ENCODE results near the gene LAMA2. TPM values are rescaled to one million over a fixed set of nuclear protein-coding genes. Genes with fewer than 3 reads are reported as not detected.

Gene LAMA2
- total RNA-seq, 2 experiments from 2014 or later: 2.0 to 3.0 TPM

GRCh38 chr6:129369737-129370136 is 486.8 kb downstream of the LAMA2 start:
- no peak overlapping the region for H3K4me3 Mint-ChIP-seq
- DNase-seq: no peak

DNA sequence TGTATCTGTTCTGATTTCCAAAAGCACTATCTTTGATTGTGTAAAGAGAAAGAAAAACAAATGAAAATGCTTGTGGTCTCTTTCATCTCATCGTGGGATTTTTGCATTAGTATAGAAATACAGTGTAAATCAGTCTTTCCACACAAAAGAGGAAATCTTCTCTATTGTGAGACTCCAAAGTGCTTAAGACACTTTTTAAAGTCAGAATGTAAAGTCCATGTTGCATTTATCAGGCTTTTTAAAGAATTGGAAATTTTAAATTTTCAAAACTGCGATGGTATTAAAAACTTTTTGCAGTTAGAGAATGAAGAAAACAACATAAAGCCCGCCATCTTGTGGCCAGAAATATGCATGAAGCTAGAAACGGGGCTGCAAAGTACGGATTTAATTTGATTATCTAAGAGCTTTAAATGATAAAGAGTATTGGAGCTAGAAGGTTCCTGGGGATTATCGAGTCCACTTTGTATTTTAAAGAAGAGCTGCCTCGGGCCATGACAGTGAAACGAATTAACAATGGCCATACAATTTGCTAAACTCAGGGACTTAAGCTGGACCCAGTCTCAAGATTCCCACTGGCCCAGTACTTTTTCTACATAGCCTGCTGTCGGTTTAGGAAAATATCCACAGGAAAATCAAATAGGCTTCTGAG is 487.5 kb downstream of the LAMA2 start:
- H3K4me1 Mint-ChIP-seq: peaks cover 21% of the 10 kb centered on the region
- no peaks in the 10 kb centered on the region for H3K36me3 Mint-ChIP-seq
- H3K9me3 Mint-ChIP-seq: no peaks in the 10 kb centered on the region
- peak; percentile 15 for DNase-seq
- peak overlapping the region; percentile 5 for H3K4me3 Mint-ChIP-seq
- H3K27me3 Mint-ChIP-seq: no peaks in the 10 kb centered on the region
- no peak overlapping the region for H3K27ac Mint-ChIP-seq

More at GRCh38 chr6:129369737-129370136, 486.8 kb downstream of the LAMA2 start:
- H3K4me1 Mint-ChIP-seq: peaks cover 22% of the 10 kb centered on the region
- no peaks in the 10 kb centered on the region for H3K9me3 Mint-ChIP-seq
- no peak overlapping the region for H3K27ac Mint-ChIP-seq
- no peaks in the 10 kb centered on the region for H3K27me3 Mint-ChIP-seq
- no peaks in the 10 kb centered on the region for H3K36me3 Mint-ChIP-seq

- peaks cover 28% of the 10 kb centered on the region for H3K27me3 Mint-ChIP-seq
- no peaks in the 10 kb centered on the region for H3K36me3 Mint-ChIP-seq
- no peak for DNase-seq
- no peaks in the 10 kb centered on the region for H3K4me1 Mint-ChIP-seq
- peaks cover 5% of the 10 kb centered on the region for H3K9me3 Mint-ChIP-seq
- no peak overlapping the region for H3K4me3 Mint-ChIP-seq
- no peak overlapping the region for H3K27ac Mint-ChIP-seq
Measured at GRCh38 chr6:129381885-129382284, 498.9 kb downstream of the LAMA2 start.

DNA sequence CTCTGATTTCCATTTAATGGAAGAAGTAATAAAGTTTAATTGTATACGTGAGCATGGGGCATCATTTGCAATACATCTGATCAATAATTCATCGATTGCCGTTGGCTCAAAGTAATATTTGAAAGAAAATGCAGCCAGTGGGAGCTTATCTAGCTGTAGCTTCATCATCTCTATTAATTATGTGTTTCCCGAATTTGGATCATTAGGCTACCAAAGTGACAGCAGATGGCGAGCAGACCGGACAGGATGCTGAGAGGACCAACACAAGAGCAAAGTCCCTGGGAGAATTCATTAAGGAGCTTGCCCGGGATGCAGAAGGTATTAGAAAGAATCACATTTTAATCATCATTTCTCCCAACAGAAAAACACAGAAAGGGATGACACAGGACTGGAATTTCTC is 500.0 kb downstream of the LAMA2 start:
- Mint-ChIP-seq H3K36me3 (no peaks in the 10 kb centered on the region), H3K9me3 (peaks cover 9% of the 10 kb centered on the region), H3K4me3 (no peak overlapping the region), H3K27ac (no peak overlapping the region), H3K4me1 (no peaks in the 10 kb centered on the region), H3K27me3 (peaks cover 26% of the 10 kb centered on the region)
- DNase-seq: no peak

- peaks cover 3% of the 10 kb centered on the region for H3K4me1 Mint-ChIP-seq
- H3K4me3 Mint-ChIP-seq: no peak overlapping the region
- H3K27me3 Mint-ChIP-seq: peaks cover 18% of the 10 kb centered on the region
- no peaks in the 10 kb centered on the region for H3K36me3 Mint-ChIP-seq
- H3K9me3 Mint-ChIP-seq: peaks cover 5% of the 10 kb centered on the region
- DNase-seq: no peak
- H3K27ac Mint-ChIP-seq: no peak overlapping the region
Measured at GRCh38 chr6:129385117-129385516, 502.2 kb downstream of the LAMA2 start.

- H3K27ac Mint-ChIP-seq: no peak overlapping the region
- DNase-seq: no peak
- H3K4me1 Mint-ChIP-seq: peaks cover 7% of the 10 kb centered on the region
- no peaks in the 10 kb centered on the region for H3K36me3 Mint-ChIP-seq
- peaks cover 19% of the 10 kb centered on the region for H3K27me3 Mint-ChIP-seq
- H3K9me3 Mint-ChIP-seq: peaks cover 5% of the 10 kb centered on the region
- H3K4me3 Mint-ChIP-seq: no peak overlapping the region
Measured at GRCh38 chr6:129390900-129391299, 508.0 kb downstream of the LAMA2 start.

GRCh38 chr6:129393654-129394053 is 510.7 kb downstream of the LAMA2 start:
- H3K27ac Mint-ChIP-seq: no peak overlapping the region
- DNase-seq: no peak

GRCh38 chr6:129398764-129399163 is 515.8 kb downstream of the LAMA2 start:
- Mint-ChIP-seq H3K4me1 (peaks cover 6% of the 10 kb centered on the region), H3K36me3 (no peaks in the 10 kb centered on the region), H3K27ac (no peak overlapping the region), H3K4me3 (no peak overlapping the region), H3K27me3 (peaks cover 5% of the 10 kb centered on the region), H3K9me3 (no peaks in the 10 kb centered on the region)
- no peak for DNase-seq

More at GRCh38 chr6:129393654-129394053, 510.7 kb downstream of the LAMA2 start:
- H3K36me3 Mint-ChIP-seq: no peaks in the 10 kb centered on the region
- peaks cover 19% of the 10 kb centered on the region for H3K27me3 Mint-ChIP-seq
- H3K9me3 Mint-ChIP-seq: no peaks in the 10 kb centered on the region
- peaks cover 7% of the 10 kb centered on the region for H3K4me1 Mint-ChIP-seq
- no peak overlapping the region for H3K4me3 Mint-ChIP-seq

GRCh38 chr6:129402244-129402643 is 519.3 kb downstream of the LAMA2 start:
- Mint-ChIP-seq H3K36me3 (no peaks in the 10 kb centered on the region), H3K27me3 (no peaks in the 10 kb centered on the region), H3K4me1 (peaks cover 3% of the 10 kb centered on the region), H3K27ac (no peak overlapping the region), H3K9me3 (no peaks in the 10 kb centered on the region), H3K4me3 (no peak overlapping the region)
- no peak for DNase-seq

- Mint-ChIP-seq H3K27ac (no peak overlapping the region), H3K4me3 (no peak overlapping the region), H3K27me3 (no peaks in the 10 kb centered on the region)
Measured at GRCh38 chr6:129411092-129411491, 528.2 kb downstream of the LAMA2 start.

GRCh38 chr6:129416337-129416990 is 533.5 kb downstream of the LAMA2 start:
- DNase-seq: no peak
- Mint-ChIP-seq H3K4me3 (no peak overlapping the region), H3K27me3 (no peaks in the 10 kb centered on the region), H3K4me1 (peaks cover 4% of the 10 kb centered on the region), H3K27ac (no peak overlapping the region), H3K9me3 (no peaks in the 10 kb centered on the region), H3K36me3 (no peaks in the 10 kb centered on the region)

More at GRCh38 chr6:129411092-129411491, 528.2 kb downstream of the LAMA2 start:
- Mint-ChIP-seq H3K4me1 (peaks cover 5% of the 10 kb centered on the region), H3K9me3 (no peaks in the 10 kb centered on the region), H3K36me3 (no peaks in the 10 kb centered on the region)
- no peak for DNase-seq

DNA sequence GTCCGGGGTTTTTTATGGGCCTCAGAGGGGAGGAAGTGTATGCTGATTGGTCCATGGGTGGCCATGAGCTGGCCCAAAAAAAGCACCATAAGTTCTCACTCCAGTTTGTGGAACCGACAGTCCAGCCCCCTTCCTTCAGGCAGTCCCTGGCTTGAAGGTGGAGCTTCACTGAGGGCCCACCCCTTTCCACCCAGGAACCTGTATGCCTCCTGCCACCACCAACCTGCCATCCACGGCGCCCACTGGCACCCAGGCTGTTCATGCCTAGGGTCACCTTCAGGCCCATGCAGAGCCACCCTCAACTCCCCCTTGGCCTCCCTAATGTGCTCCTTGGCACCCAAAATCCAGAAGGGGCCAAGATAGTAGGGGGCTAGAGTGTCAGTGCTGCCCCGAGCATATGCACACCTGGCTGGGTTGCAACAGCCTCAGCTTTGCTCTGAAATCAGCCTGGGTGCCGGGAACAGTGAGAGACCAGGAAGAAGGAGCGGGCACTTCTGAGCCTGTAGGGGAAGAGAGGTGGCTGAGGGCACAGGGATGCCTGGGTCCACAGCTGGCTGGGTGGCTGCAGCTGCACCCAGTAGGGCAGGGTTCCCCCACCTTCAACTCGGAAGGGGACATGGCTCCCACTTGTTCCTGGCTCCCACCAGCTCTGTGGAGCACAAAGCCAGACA is 534.6 kb downstream of the LAMA2 start:
- Mint-ChIP-seq H3K9me3 (no peaks in the 10 kb centered on the region), H3K27ac (no peak overlapping the region), H3K27me3 (no peaks in the 10 kb centered on the region), H3K36me3 (no peaks in the 10 kb centered on the region), H3K4me1 (peaks cover 4% of the 10 kb centered on the region), H3K4me3 (no peak overlapping the region)
- no peak for DNase-seq

DNA sequence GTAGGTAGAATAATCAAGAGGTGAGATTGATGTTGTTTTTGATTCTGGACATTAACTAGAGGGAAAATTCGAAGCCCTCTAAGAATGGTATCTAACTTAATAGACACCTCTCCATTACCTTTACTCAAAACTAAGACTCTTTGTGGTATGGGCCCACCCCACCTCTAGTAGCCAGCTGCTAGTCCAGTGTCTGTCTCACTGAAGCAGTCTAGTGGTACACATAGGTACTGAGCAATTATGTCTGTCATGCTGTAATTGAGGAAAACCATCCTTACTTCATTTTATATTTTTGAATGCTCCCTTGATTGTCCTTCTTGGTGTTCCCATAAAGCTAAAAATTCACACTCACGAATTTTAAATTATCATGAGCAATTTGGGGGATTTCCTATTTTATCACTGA is 536.4 kb downstream of the LAMA2 start:
- no peaks in the 10 kb centered on the region for H3K27me3 Mint-ChIP-seq
- H3K27ac Mint-ChIP-seq: no peak overlapping the region
- no peak for DNase-seq
- peaks cover 4% of the 10 kb centered on the region for H3K4me1 Mint-ChIP-seq
- H3K9me3 Mint-ChIP-seq: no peaks in the 10 kb centered on the region
- H3K36me3 Mint-ChIP-seq: no peaks in the 10 kb centered on the region
- no peak overlapping the region for H3K4me3 Mint-ChIP-seq

- Mint-ChIP-seq H3K36me3 (no peaks in the 10 kb centered on the region), H3K27ac (no peak overlapping the region), H3K27me3 (no peaks in the 10 kb centered on the region), H3K4me3 (no peak overlapping the region), H3K4me1 (peaks cover 4% of the 10 kb centered on the region), H3K9me3 (no peaks in the 10 kb centered on the region)
- DNase-seq: no peak
Measured at GRCh38 chr6:129426343-129426742, 543.4 kb downstream of the LAMA2 start.

- no peak overlapping the region for H3K27ac Mint-ChIP-seq
- no peak overlapping the region for H3K4me3 Mint-ChIP-seq
- H3K4me1 Mint-ChIP-seq: peaks cover under 1% of the 10 kb centered on the region
- DNase-seq: no peak
- no peaks in the 10 kb centered on the region for H3K27me3 Mint-ChIP-seq
- H3K9me3 Mint-ChIP-seq: no peaks in the 10 kb centered on the region
- no peaks in the 10 kb centered on the region for H3K36me3 Mint-ChIP-seq
Measured at GRCh38 chr6:129429956-129430355, 547.0 kb downstream of the LAMA2 start.
